Fibroblast of lung (primary cell): ENCODE measurements around the gene TGM4. TPM values are rescaled to one million over a fixed set of nuclear protein-coding genes. Genes with fewer than 3 reads are reported as not detected.

Source experiments
- DNase-seq, 2 donors: peaks; one replicate each; pipeline versions ENCODE4 v3.0.0 to v3.0.0-alpha.2; 2010; ENCODE audit warnings: low read depth in 2 of 2
- H2AFZ ChIP-seq: 2 replicates; pipeline ENCODE4 v1.5.1; 2012; ENCODE audit warnings: low read length, control low read depth, inconsistent platforms
- H3K27ac ChIP-seq: 2 replicates; pipeline ENCODE4 v1.5.1; 2011; ENCODE audit warnings: low read length, control low read depth; ENCODE audit not compliant: insufficient read depth
- H3K27me3 ChIP-seq: 2 replicates; pipeline ENCODE4 v1.5.1; 2011; ENCODE audit warnings: mild to moderate bottlenecking, low read length; ENCODE audit not compliant: control insufficient read depth, insufficient read depth
- H3K36me3 ChIP-seq: 2 replicates; pipeline ENCODE4 v1.5.1; 2011; ENCODE audit warnings: low read length; ENCODE audit not compliant: control insufficient read depth, insufficient read depth
- H3K4me1 ChIP-seq: 2 replicates; pipeline ENCODE4 v1.5.1; 2011; ENCODE audit warnings: low read length; ENCODE audit not compliant: control insufficient read depth, insufficient read depth; ENCODE audit errors: extremely low read depth
- H3K4me2 ChIP-seq: 2 replicates; pipeline ENCODE4 v1.5.1; 2011; ENCODE audit warnings: low read length, control low read depth; ENCODE audit not compliant: insufficient read depth; ENCODE audit errors: extremely low read depth
- H3K4me3 ChIP-seq, 4 experiments: fragments of 200-600 bp in 1 of 4; sonication (generic) in 1 of 4; replicated peaks in 1 of 4; 2 replicates each; pipeline ENCODE4 v1.5.1; 2011 to 2016; ENCODE audit warnings: low read length in 4 of 4, low read depth in 3 of 4, mild to moderate bottlenecking in 3 of 4, control low read depth in 2 of 4, inconsistent platforms in 1 of 4, mixed read lengths in 1 of 4; ENCODE audit not compliant: insufficient read depth in 1 of 4; ENCODE audit errors: control extremely low read depth in 1 of 4
- H3K79me2 ChIP-seq: 2 replicates; pipeline ENCODE4 v1.5.1; 2012; ENCODE audit warnings: mild to moderate bottlenecking, low read length, inconsistent platforms; ENCODE audit not compliant: control insufficient read depth, insufficient read depth
- H3K9ac ChIP-seq: 2 replicates; pipeline ENCODE4 v1.5.1; 2011; ENCODE audit warnings: mild to moderate bottlenecking, low read length, control low read depth; ENCODE audit not compliant: insufficient read depth
- H3K9me3 ChIP-seq: 2 replicates; pipeline ENCODE4 v1.5.1; 2012; ENCODE audit warnings: low read depth, low read length; ENCODE audit not compliant: control insufficient read depth, insufficient read depth
- H4K20me1 ChIP-seq: 2 replicates; pipeline ENCODE4 v1.5.1; 2011; ENCODE audit warnings: low read length; ENCODE audit not compliant: control insufficient read depth, insufficient read depth; ENCODE audit errors: extremely low read depth
- EZH2 ChIP-seq: IDR thresholded peaks from 2 replicates; pipeline ENCODE4 v1.5.1; 2012; ENCODE audit warnings: low read length, control low read depth, mild to moderate bottlenecking; ENCODE audit errors: missing control alignments
- polyA plus RNA-seq, 2 donors: library from polyadenylated mRNA; depleted of rRNA in 1 of 2; stranded (reverse) in 1 of 2; unstranded in 1 of 2; fragments of >200 nt; gene quantifications; 2 replicates each; pipeline ENCODE4 v1.2.1, GENCODE V29; 2011 to 2012; ENCODE audit warnings: missing spikeins in 1 of 2
- total RNA-seq: library from RNA; depleted of rRNA; stranded (reverse); fragments of >200 nt; gene quantifications from 2 replicates; pipeline ENCODE4 v1.2.1, GENCODE V29; 2014
- TF ChIP-seq, protein P1 (sequence below), 2 donors: IDR thresholded peaks in 1 of 2; conservative IDR thresholded peaks in 1 of 2; 1 replicate in 1 of 2; 2 replicates in 1 of 2; pipeline ENCODE4 v1.5.1; 2011 to 2012; ENCODE audit warnings: low read length in 2 of 2, control low read depth in 1 of 2, inconsistent platforms in 1 of 2, low read depth in 1 of 2, mild to moderate bottlenecking in 1 of 2

The TGM4 gene
- total and polyA plus RNA-seq, 2 donors (not counting 1 experiment from before 2014, with no cell fraction given): not detected

DNA sequence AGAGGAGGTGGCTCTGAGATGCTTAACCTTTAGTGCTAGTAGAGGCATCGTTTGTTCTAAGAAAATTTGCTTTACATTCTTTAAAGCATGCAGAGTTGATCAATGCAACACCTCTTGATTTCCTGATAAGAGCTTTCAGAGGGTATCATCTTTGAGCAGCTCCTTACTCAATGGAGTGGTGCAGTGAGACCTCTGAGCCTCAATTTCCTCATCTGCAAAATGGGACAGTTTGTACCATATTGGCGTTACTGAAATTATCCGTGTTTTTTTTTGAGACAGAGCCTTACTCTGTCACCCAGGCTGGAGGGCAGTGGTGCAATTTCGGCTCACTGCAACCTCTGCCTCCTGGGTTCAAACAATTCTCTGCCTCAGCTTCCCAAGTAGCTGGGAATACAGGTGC, 14.3 kb upstream of the TGM4 start:
- Histone ChIP-seq H4K20me1 (no peaks in the 10 kb centered on the region), H3K9ac (no peak overlapping the region), H3K4me1 (no peaks in the 10 kb centered on the region), H2AFZ (no peak overlapping the region), H3K4me3 (no peak overlapping the region), H3K4me2 (no peak overlapping the region), H3K27ac (no peak overlapping the region), H3K79me2 (peaks cover 2% of the 10 kb centered on the region), H3K27me3 (no peaks in the 10 kb centered on the region), H3K36me3 (no peaks in the 10 kb centered on the region), H3K9me3 (no peaks in the 10 kb centered on the region)
- no peak for TF ChIP-seq EZH2
- TF ChIP-seq, protein P1, sequence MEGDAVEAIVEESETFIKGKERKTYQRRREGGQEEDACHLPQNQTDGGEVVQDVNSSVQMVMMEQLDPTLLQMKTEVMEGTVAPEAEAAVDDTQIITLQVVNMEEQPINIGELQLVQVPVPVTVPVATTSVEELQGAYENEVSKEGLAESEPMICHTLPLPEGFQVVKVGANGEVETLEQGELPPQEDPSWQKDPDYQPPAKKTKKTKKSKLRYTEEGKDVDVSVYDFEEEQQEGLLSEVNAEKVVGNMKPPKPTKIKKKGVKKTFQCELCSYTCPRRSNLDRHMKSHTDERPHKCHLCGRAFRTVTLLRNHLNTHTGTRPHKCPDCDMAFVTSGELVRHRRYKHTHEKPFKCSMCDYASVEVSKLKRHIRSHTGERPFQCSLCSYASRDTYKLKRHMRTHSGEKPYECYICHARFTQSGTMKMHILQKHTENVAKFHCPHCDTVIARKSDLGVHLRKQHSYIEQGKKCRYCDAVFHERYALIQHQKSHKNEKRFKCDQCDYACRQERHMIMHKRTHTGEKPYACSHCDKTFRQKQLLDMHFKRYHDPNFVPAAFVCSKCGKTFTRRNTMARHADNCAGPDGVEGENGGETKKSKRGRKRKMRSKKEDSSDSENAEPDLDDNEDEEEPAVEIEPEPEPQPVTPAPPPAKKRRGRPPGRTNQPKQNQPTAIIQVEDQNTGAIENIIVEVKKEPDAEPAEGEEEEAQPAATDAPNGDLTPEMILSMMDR (conservative IDR thresholded peaks at IDR 0.05 in 1 of 2, IDR thresholded peaks at IDR 0.05 in 1 of 2; ENCODE audit: low read depth in 1 of 2, low read length in 2 of 2): no peak
- DNase-seq: no peak

DNA sequence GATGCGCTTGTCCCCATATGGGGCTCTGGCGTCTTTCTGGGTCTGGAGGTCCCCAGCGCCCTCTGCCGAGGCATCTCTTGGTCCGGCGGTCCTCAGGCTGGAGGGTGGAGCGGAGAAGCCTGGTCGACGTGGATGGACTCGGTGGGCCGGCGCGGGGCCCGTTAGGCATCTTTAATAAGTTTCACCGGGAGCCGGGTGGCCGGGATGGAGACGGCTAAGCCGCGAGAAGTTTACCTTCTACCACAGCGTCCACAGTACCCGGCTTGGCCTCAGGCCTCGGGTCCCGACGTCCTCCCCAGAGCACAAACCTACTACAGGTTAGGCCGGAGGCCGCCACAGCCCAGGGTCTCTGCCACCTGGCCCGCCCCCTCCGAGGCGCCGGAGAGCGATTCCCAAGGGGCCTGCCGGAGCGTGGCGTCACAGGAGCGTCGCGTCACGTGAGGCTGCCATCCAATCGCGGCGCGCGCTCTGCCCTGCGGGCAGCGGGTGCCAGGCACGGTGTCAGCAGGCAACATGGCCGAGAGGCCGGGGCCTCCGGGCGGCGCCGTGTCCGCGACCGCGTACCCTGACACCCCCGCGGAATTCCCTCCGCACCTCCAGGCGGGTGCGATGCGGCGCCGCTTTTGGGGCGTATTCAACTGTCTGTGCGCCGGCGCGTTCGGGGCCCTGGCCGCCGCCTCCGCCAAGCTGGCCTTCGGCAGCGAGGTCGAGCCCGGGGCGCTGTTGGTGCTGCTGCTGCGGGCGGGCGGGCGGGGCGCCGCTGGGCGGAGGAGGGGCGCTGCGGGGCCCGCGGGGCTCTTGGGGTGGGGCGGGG, 12.8 kb upstream of the TGM4 start, which contains the start of gene TMEM42:
TMEM42 (plus strand) TSS at position 501 of the 814 bp plus-strand sequence; CDS start at position 514, 13 bp downstream.
- peak within 1 kb of the TSS; percentile 93 for H3K9ac ChIP-seq
- H4K20me1 ChIP-seq: no peaks in the 10 kb centered on the region
- H3K27me3 ChIP-seq: no peaks in the 10 kb centered on the region
- H3K79me2 ChIP-seq: peaks cover 2% of the 10 kb centered on the region
- H2AFZ ChIP-seq: peak within 1 kb of the TSS; percentile 92
- DNase-seq: peak; percentile 92
- peak within 1 kb of the TSS; percentile 95 for H3K27ac ChIP-seq
- H3K4me3 ChIP-seq: peak within 1 kb of the TSS; percentile 65 to 94 (median 71)
- no peaks in the 10 kb centered on the region for H3K36me3 ChIP-seq
- H3K9me3 ChIP-seq: no peaks in the 10 kb centered on the region
- H3K4me1 ChIP-seq: no peaks in the 10 kb centered on the region
- no peak for TF ChIP-seq EZH2
- TF ChIP-seq, protein P1 (conservative IDR thresholded peaks at IDR 0.05 in 1 of 2, IDR thresholded peaks at IDR 0.05 in 1 of 2; ENCODE audit: low read depth in 1 of 2, low read length in 2 of 2): peak; percentile 27 to 35
- peak within 1 kb of the TSS; percentile 94 for H3K4me2 ChIP-seq

DNA sequence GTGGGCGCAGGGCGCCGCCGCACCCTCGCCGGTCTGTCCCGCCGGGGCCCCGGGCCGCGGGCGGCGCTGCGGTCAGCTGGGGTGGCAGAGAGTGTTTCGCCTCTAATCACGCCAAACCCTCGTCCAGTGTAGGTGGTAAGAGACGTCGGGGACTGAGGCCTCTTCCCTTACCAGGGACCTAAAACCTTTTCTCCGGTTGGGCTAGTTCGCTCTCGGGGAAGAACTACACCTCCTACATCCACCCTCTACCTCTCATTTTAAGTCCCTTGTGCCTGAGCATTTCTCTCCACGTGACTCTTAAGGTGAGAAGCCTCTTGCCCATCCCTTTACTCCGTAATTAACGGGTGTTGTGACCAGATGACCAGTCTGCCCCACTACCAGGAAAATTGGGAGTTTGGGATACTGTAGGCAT, 12.2 kb upstream of the TGM4 start:
- no peak for TF ChIP-seq EZH2
- TF ChIP-seq, protein P1 (conservative IDR thresholded peaks at IDR 0.05 in 1 of 2, IDR thresholded peaks at IDR 0.05 in 1 of 2; ENCODE audit: low read depth in 1 of 2, low read length in 2 of 2): no peak

More for the DNA sequence above, 12.2 kb upstream of the TGM4 start:
- peaks cover 2% of the 10 kb centered on the region for H3K79me2 ChIP-seq
- no peaks in the 10 kb centered on the region for H3K4me1 ChIP-seq
- H3K36me3 ChIP-seq: no peaks in the 10 kb centered on the region
- H2AFZ ChIP-seq: peak overlapping the region; percentile 68
- peak overlapping the region; percentile 93 for H3K9ac ChIP-seq
- H3K27ac ChIP-seq: peak overlapping the region; percentile 95
- H3K4me3 ChIP-seq: peak overlapping the region; percentile 45 to 94 (median 66)
- DNase-seq: peak; percentile 37 to 40
- H4K20me1 ChIP-seq: no peaks in the 10 kb centered on the region
- no peaks in the 10 kb centered on the region for H3K27me3 ChIP-seq
- H3K4me2 ChIP-seq: peak overlapping the region; percentile 76
- no peaks in the 10 kb centered on the region for H3K9me3 ChIP-seq
